Choroid plexus epithelial cell (primary cell): ENCODE results near the gene PLCL2.
A peak's percentile ranks its signal among the peaks of the same experiment; 100 is the strongest.

Source experiments
- DNase-seq: peaks from one replicate; pipeline ENCODE4 v3.0.0-alpha.2; 2010; ENCODE audit warnings: low read depth
- H3K4me3 ChIP-seq: 2 replicates; pipeline ENCODE4 v1.5.1; 2011; ENCODE audit warnings: low read depth, mild to moderate bottlenecking, control low read depth, low read length, moderate library complexity
- TF ChIP-seq, protein P1 (sequence below): conservative IDR thresholded peaks from 2 replicates; pipeline ENCODE4 v1.5.1; 2011; ENCODE audit warnings: low read depth, mild to moderate bottlenecking, control low read depth, inconsistent platforms, low read length, moderate library complexity

PLCL2 gene

DNA sequence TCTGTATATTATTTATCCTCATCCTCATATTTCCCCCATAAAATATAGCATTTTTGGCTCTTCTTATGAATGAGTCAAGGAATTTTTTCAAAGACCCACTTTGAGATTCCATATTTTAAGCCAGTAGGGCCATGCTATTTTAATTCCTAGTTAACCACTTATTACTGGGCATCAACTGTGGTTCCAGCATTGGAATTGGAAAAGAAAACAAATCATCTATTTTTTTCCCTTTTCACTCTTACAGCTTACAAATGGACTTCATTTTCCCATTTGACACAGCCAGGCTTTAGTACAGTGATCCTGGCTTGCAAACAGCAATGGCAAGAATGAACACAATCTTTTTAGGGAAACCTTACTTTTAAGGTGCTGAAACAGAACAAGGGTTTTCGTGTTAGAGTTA, 19.4 kb upstream of the PLCL2 start:
- DNase-seq = no peak
- TF ChIP-seq, protein P1, sequence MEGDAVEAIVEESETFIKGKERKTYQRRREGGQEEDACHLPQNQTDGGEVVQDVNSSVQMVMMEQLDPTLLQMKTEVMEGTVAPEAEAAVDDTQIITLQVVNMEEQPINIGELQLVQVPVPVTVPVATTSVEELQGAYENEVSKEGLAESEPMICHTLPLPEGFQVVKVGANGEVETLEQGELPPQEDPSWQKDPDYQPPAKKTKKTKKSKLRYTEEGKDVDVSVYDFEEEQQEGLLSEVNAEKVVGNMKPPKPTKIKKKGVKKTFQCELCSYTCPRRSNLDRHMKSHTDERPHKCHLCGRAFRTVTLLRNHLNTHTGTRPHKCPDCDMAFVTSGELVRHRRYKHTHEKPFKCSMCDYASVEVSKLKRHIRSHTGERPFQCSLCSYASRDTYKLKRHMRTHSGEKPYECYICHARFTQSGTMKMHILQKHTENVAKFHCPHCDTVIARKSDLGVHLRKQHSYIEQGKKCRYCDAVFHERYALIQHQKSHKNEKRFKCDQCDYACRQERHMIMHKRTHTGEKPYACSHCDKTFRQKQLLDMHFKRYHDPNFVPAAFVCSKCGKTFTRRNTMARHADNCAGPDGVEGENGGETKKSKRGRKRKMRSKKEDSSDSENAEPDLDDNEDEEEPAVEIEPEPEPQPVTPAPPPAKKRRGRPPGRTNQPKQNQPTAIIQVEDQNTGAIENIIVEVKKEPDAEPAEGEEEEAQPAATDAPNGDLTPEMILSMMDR = no peak
- no peak overlapping the region for H3K4me3 ChIP-seq

DNA sequence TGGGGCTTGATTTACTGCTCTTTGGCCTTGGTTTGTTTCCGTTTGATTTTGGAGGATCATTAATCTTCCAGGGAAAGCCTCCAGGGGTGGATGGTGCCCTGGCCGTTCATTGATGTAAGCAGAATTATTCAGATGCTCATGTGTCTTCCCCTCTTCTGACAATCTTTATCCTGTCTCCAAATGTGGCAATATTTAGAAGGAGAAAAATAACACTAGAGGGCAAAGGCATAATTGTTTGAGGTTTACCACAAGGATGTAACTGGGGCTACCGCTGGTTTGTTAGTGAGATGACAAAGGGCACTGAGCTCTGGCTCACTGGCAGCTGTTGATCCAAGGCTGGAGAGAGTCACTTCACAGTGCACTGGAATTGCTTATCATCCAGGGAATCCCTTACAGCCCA, 18.2 kb upstream of the PLCL2 start:
- no peak overlapping the region for H3K4me3 ChIP-seq
- peak; percentile 54 for DNase-seq
- TF ChIP-seq, protein P1 = no peak

DNA sequence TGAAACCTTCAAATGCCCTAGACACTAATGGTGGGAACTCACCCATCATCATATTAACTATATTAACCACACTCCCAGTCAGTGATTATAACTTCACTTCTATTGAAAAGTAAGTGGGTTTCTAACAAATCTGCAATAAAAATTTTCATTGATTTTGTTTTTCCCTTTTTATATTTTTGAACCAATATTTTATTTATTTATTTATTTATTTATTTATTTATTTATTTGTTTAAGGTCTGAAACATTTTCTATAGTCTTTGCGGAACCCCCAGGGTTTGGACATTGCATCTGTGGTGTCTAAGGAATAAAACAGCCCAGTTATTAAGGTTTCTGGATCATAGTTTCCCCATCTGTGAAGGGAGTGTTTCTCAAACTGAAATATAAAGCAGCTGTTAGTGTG, 16.2 kb upstream of the PLCL2 start:
- H3K4me3 ChIP-seq = no peak overlapping the region
- TF ChIP-seq, protein P1 = no peak
- no peak for DNase-seq

DNA sequence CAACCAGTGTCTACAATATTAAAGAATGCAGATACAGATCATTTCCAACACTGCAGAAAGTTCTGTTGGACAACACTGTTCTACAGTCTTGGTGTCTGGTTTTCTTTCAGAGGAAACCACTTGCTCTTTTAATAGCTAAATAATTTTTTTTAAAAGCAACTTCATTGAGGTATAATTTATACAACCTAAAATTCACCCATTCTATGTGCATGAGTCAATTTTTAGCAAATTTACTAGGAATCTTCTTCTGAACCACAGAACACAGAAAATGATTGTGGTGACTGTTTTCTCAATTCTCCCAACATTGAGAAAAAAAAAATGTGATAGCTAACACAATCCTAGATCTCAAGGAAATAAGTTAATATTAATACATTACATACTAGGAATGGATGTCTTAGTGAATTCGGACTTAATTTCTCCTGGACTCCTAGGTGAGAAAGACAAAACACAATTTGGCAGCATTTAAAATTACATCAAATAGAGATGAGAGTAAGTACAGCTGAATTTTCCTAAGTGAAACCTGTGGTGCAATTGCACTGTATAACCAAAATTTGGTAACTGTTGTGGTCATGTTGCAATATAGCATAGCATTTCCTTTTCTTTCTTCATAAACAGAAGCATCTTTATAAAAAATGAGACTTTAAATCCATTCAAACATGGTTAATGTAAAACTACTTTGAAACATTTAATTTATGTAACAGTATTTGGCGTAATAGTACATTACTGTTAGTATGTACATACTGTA, 15.3 kb upstream of the PLCL2 start:
- no peak overlapping the region for H3K4me3 ChIP-seq
- TF ChIP-seq, protein P1 = no peak
- no peak for DNase-seq

DNA sequence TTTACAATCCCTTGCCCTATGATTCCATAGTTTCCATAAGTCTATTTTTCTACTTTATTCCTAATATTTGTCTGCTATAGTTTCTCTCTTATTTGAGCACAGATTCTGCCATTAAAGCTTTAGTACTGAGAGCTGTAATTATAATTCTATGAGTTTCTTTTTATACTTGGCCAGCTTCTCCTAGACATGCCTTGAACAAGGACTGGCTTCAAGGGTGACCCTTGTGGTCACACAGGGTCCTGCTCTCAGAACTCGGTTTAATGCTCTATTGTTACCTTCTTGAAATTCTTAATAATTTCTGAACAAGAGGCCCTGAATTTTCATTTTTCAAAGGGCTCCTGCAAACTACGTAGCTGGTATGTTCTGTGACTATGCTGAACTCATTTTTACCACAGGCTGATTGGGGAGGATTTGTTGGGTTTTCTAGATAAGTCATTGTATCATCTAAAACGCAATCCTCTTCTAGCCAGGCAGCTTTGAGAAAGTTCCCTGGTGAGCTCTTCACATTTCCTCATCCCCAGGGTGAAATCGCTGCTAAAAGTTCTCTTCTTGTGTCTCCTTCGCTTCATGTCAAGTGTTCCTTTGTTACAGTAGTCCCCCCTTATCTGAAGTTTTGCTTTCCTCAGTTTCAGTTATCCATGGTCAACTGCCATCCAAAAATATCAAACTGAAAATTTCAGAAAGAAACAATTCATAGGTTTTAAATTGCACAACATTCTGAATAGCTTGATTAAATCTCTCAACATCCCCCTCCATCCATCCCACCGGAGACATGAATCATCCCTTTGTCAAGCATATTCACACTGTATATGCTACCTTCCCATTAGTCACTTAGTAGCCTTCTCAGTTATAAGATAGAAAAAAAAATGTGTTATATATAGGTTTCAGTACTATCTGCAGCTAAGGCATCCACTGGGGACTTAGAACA, 12.6 kb upstream of the PLCL2 start:
- H3K4me3 ChIP-seq = no peak overlapping the region
- peak; percentile 54 for DNase-seq
- TF ChIP-seq, protein P1 = peak; percentile 10

DNA sequence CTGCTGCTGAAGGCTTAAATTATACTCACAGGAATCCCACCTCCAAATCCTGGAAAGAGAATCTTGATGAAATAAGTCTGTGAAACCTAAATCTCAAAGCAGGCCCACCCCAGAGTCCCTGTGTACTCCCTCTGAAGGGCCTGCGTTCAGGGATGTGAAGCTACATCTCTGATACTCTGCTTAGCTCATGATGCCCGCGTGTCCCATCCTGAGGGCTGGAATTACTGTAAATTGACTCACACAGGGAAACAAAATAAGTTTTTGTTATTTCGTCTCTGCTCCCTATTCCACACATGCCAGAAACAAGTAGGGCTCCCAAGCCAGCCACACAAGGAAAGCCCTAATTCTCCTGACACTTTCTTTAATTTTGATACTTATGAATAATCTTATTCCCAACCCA, 10.9 kb upstream of the PLCL2 start:
- H3K4me3 ChIP-seq = no peak overlapping the region
- TF ChIP-seq, protein P1 = no peak
- DNase-seq = no peak
